CD1c-positive myeloid dendritic cell (primary cell): Measurements from ENCODE around the gene LMNA.

Experiments used
- DNase-seq: peaks from one replicate; pipeline ENCODE4 v3.0.0-alpha.2; 2016; ENCODE audit errors: extremely low spot score

LMNA gene

DNA sequence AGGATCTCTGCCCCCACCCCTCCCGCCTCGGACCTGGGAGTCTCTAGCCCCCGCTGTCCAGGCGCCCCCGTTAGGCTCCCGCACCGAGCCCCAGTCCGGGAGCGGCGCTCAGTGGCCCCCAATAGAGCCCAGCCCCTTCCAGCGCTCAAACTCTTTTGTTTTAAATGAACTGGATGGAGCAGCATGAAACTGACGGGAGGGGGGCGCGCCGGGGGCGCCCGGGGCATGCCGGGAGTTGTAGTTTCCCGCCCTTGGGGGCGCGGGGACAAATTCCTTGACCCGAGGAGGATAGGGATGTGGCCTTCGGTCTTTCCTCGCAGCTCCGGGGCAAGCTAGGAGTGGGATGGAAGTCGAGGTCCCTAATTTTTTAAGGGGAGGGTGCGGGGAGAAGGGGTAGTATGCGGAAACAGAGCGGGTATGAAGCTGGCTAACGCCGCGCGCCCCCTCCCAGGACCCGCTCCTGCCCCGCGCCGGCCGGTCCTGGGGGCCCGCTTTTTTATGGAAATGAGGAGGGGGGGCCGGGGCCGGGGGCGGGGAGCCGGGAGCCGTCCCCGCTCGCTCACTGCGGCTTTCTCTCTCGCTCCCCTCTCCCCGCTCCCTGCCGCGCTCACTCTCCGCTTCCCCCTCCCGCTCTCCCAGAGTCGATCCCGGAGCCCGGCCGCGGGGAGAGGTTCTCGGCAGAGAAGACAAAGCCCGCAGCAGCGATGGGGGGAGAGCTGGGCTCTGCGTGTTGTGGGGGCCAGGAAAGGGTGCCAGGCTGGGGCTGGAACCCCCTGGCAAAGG, 32.0 kb upstream of the LMNA start, which contains the start of gene MEX3A:
TSS of gene MEX3A (minus strand) at position 157 of the 783 bp plus-strand sequence. CDS start 467 bp downstream, outside the sequence.
- DNase-seq, result peak; percentile 62

DNA sequence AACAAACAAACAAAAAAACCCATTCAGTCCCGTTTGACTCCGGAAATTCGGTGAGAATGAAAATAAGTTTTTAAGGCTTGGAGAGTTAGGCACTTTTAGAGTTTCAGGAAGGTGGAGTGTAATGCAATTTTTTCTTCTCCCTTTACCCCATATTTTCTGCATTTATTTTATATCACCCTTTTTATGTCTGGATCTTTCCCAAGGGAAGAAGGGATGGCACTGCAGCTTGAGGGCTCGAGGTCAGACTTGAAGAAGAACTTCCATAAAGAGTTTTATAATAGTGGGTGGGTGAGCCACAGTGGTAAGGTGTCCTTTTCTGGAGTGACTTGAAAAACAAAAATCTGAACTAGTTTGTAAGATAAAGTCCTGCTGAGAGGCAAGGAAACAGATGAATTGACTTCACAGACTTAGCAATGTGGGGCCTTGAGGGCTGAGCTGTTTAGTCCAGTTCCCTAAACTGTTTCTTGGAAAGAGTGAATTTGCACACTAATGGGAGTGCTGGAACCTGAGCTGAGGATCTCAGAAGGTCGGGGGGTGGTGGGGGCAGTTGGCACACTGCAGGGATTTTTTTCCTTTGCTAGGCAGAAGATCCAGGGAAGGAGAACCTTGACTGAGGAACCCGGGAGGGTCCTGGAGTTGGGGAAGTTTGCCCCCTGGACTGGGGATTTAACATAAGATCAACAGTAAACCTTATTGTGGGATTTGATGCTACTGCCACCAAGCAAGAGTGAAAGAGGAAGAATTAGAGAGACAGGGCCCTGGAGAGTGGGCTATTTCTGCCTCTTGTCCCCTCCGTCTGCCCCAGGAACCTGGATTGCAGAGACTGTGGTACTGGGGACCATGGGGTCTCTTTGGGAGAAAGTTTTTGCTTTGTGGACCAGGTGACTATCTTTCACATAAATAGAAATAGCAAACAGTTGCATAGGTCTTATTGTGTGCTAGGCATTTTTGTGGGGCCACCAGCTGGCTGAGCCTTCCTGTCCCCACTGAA, 30.4 kb upstream of the LMNA start:
- peak; percentile 65 for DNase-seq

DNA sequence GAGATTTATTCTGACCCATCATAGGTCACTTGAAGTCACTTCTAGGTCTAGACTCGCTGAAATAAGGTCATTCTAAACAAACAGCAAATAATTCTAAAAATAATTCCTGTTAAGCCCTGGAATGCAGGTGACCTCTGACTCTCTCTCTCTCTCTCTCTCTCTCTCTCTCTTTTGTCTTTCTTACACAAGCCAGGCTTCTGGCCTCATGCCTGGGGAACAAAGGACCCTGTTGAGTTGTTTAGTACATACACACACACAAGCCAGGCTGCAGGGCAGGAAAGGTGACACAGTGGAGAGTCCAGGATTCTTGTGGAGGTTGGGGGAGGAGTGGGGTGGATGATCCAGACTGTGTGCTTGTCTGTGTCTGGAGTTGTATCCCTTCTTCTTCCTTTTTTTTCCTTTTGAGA, 28.3 kb upstream of the LMNA start:
- no peak for DNase-seq

DNA sequence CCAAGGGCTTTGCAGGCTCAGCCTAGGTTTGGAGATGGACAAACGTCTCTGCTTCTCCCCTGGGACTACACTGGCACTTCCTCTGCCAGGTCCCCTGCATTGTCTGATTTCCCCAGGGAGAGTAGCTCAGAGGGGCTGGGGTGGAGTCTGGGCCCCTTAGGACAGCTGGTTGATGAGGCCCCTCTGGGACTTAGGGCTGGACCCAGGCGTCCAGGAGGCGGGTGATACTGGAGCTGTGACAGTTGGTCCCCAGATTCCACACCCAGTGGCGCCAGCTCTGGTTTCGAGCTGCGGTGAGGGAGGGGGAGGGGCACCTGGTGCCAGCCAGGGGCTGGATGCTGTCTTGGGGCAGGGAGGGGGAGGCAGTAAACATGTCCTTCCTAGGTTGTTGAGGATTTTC, 24.8 kb upstream of the LMNA start:
- no peak for DNase-seq

DNA sequence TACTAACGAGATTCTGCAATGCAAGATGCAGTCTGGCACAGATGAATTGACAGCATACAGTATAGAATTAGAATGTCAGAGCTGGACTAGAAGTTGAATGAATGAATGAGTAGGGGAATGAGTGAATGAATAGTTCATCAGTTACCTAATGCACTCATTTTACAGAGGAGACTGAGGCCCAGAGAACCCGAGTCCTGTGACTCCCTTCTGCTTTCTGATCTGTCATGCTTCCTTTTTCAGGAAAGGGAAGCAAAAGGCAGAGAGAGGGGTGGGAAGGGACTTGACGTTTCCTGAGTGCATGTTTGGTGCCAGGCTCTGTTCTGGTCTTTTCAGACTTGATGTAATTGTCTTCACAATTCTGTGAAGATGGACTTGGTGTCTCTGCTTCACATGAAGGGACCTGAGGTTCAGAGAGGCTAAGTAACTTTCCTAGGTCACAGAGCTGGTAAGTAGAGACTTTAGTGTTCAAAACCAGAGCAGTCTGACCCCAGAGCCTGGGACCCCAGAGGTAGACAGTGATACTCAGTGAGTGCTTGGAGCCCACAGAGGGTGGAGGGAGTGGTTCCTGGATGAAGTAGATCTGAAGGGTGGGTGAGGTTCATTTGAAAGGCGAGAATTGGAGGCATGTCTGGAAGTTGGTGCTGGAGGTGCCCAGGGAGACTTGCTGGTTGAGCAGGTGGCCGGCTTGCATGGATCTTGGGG, 24.2 kb upstream of the LMNA start:
- DNase-seq, result peak; percentile 89

DNA sequence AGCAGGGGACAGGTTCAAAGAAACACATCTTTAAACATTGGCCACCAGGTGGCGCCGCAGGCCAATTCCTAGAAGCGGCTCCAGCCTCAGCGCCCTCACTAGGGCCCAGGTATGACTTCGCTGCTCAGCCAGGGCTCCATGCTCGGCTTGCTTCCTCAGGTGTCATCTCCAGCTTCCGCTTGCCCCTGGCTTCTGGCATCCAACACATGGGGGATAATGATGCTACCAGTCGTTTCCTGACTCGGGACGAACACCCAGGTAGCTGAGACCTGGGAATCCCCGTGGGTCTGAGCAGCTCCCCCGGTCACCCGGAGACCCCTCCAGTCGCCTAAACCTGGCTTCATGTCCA, 23.7 kb upstream of the LMNA start:
- peak; percentile 89 for DNase-seq

DNA sequence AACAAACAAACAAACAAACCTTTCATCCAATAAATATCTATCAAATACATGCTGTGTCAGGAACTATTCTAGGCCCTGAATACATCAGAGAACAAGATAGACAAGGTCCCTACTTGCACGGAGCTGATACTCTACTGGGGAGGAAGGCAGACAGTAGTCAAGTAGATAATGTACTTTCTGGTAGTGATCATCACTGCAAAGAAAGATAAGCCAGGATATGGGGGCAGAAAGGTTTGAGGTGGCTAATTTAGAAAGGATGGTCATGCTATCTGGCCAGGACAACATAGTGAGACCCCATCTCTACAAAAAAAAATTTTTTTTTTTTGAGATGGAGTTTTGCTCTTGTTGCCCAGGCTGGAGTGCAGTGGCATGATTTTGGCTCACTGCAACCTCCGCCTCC, 22.9 kb upstream of the LMNA start:
- DNase-seq, result no peak

DNA sequence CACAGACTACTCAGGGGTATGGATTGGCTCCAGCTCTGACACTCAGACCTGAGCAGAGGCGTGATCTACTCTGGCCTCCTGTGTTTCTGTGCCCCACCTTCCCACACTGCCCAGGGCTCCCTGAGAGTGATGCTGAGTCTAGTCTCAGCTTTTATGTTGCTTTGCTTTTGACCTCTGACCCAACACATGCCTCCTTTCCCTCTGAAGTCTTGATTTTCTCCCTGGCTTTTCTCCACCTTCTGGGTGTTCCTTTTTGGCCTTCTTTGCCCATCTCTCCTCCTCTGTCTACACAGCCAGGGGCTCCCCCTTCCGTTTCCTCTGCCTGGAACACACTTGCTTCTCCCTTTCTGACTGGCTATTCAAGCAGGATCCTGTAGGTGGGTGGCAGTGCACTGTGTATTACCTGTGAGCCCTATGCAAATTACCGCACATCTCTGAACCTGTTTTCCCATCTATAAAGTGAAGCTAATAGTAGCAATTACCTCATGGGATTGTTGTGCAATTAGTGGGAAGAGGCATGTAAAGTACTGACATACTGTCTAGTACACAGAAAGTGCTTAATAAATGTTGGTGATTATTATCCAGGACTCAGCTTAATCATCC, 18.5 kb upstream of the LMNA start:
- no peak for DNase-seq

DNA sequence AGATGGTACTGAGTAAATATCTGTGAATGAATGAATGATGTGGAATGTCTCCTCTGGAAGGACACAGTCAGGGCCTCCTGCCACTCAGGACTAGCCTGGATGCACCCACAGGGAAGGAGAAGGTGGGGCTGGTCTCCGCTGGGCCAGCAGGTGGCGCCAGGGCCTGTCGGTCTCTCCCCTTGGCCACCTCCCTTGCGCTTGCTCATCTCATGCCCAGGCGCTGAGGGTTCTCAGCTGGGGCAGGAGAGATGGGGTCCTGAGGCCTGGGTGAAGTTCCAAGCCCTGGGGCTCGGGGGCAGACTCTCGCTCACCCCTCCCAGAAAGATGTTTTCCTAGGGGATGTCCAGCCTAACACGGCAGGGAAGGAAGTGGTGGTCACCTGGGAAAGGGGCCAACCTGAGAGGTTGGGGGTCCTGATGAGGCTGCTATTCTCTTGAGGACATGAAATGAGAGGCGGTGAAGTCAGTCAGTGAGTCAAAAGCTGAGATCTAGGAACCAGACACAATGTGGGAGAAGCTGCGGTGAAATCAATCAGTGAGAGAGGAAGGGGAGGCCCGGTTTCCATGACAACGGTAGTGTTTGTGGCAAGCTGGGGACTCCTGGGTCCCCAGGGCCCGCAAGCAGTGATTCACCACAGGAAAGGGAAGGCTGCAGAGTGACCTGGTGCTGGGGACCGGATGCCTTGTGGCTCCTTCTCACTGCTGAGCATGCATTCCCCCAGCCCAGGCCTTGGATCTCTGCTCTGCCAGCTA, 17.7 kb upstream of the LMNA start:
- DNase-seq, result peak; percentile 90

DNA sequence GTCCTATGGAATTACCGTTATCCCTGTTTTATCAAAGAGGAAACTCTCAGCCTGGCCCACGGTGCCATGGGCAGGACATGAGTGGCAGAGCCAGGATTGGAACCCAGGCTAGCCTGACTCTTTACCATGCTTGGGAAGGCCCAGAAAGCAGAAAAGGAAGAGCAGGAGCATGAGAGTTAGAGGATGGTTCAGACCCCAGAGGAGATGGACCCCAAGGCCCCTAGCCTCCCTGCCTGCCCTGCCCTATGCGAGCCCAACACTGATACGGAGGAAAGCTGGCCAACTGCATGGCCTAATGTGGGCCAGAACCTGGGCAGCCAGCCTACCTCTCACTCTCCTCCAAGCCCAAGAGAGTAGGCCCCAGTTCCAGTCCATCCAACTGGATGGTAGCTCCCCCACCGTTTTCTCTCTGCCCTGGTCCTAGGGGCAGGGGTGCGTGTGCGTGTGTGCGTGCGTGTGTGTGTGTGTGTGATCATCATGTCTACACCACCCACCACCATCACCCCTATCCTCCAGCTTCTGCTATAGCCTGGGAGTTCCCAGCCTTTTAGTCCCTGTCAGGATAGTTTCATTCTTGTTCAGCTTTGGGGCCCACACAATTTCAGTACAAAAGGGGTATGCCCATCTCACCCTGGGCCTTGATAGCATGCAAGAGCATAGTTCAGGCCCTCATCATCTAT, 16.9 kb upstream of the LMNA start:
- peak; percentile 59 for DNase-seq

DNA sequence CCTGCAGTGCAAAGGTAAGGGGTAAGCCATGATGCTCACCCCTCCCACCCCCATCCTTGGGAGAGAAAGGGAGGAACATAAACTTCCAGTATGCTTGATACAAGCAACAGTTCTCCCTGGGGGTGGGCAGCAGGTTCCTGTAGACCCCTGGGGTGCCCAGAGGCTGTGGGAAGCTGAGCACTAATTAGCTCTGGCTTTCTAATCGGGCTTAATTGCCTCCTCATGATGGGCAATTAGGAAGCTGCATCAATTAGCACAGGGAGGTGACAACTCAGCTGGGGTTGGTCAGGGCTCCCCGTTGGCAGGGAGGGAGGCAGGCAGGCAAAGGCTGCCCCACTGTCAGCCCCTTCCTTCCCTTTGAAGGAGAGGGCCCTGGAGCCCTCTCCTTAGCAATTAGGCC, 15.7 kb upstream of the LMNA start:
- no peak for DNase-seq

DNA sequence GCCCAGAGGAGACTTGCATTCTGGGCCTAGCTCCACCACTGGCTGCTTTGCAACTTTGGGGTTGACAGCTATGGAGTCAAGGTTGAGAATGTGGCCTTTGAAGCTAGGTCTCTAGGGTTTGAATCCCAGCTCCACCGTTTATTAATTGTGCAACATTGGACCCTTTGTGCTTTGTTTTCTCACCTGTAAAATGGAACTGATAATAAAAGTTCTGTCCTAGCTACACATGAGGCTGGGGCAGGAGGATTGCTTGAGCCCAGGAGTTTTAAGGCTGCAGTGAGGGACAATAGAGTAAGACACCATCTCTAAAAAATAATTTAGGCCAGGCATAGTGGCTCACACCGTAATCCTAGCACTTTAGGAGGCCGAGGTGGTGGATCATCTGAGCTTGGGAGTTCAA, 15.2 kb upstream of the LMNA start:
- no peak for DNase-seq

DNA sequence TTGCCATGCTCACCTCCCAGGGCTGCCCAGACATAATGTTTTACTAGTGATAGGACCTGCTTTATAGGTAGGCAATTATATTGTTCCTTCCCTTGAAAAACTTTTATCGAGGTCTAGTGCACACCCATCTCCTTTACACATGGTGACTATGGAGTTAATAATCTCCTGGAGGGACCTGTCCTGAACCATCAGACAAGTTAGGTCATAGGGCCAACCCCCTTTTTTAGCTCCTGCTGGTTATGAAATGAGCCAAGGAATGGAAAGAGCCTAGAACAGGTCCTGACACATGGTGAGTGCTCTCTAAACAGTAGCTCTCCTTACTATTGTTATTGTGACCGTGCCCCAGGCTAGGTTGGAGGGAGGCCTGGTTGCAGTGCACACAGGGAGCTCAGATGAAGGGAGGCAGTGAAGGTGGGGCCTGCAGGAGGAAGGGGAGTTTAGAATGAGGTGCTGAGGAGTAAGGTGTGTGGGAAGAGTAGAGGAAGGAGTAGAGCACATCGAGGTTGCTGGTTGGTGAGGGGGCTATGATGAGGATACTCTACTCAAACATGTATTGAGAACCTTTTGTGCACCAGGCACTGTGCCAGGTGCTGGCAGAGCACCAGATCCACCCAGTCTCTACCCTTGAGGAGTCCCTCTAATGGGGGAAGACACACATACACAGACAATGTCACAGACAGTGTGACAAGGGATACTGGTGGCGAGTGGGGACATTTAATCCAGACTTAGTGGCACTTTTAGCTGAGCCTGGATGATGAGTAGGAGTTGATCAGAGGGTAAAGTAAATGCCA, 14.1 kb upstream of the LMNA start:
- no peak for DNase-seq

DNA sequence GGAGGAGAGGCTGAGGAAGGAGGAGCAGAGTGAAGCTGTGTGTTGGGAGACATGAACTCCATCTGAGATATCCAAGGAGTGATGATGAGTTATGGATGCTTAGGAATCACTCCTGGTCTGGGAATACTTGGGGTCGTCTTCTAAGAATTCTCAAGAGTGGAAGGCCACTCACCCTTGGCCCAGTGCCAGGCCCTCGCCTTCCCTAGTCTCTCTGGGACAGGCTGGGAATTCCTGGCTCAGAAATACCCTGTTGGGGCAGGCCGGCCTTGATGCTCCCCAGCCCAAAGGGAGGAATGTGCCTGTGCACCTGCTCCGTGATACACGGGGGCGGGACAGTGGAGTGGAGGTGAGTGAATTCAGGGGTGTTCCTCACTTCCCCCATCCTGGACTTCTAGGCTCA, 12.6 kb upstream of the LMNA start:
- no peak for DNase-seq

DNA sequence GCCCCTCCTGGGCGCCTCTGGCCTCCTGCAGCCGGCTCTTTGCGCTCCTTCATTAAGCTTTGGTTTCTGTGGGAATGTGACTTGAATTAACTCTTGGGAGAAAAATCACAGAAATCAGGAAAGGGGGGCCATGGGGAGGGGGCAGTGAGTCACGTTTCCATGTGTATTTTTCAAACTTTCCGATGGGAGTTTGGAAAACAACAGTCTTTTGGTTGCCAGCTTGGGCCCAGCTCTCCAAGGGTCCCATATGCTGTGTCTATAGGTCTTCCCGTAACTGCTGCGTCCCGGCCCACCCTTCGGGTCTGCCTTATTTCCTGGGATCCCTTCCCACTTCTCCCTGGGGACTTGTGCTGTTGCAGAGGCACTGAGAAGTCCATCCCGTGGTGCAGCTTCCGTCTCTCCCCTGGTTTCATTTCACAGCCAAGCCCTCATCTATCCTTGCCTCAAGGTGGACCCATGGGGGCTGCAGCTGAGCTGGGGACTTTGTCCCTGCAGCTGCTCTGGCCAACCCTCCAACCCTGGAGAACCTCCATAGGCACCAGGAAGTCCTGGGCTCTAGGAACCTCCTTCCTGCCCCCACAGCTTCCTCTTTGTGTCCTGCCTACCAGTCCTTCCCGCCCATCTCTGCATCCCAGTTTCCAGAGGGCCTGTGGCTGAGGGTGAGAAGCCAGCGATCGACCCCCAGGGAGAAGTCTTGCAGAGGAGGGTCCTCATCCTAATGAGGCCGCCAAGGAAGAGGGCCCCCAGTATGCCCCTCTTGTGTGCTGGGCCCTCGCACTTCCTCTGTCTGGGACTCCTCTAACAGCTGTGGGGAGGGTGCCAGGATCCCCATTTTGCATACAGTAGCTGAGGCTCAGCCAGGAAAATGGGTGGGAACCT, 11.6 kb upstream of the LMNA start:
- DNase-seq, result peak; percentile 77

DNA sequence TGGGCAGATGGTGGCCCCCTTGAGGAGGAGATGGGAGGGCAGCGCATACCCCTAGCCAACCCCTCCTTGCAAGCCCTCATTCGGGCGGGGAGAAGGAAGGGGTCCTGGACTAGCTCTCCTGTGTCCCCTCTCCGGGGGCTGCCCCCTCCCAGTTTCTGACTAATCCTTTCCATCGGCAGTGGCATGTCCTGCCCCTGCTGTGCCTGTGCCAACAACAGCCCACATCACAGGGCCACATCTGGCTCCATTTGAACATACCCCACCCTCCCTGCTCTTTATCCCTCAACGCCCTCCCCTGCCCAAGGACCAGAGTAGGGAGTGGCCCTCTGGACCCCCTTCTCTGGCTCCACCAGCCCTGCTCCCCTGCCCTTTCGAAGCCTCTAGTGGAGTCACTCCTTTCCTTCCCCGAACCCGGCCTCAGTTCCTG, 11.0 kb upstream of the LMNA start:
- no peak for DNase-seq

DNA sequence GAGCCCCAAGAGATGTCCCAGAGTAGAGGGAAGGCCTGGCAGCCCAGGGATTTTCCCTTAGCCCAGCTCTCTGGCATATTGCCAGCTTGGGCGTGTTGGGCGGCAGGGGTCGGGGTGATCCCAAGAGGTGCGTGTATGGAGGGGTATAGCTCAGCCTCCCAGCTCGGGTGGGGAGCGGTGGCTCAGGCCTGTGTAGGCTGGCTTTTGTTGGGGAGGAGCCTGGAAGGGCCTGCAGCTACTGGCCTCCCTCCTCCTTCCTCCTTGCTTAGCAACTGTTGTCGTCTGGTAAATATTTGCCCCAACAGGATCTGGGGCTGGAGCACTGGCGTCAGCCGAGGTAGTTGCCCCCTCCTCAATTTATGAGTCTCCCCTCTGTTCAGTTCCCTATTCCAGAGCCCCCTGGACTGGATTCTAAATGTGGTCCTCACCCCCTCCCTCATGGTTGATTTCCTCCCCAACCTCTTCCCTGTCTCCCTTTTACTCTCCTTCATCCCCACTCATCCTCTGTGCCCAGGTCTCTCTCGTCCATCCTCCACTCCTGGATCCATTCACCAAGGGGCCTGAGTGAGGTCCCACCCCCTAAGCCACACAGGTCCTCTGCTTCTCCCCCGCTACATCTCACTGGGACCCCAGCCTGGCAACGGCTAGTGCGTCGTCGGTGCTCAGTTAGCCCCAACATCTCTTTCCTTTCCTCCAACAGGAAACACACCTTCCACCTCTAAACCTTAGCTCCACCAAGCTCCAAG, 10.3 kb upstream of the LMNA start:
- peak; percentile 89 for DNase-seq
